GM19467 (cell line): ENCODE data around the gene IL7R.
"Not testable (repeated sequence)": the region's sequence is repeated elsewhere in the genome, so short reads cannot be mapped to it uniquely, and the experiment has no call there.

Source experiments
- ATAC-seq: cut with Tn5 transposase; IDR thresholded peaks from one replicate; pipeline ENCODE4 v1.9.1; 2021; ENCODE audit warnings: mild to moderate bottlenecking, moderate library complexity; ENCODE audit not compliant: unreplicated experiment

The IL7R gene

GRCh38 chr5:35870605-35871004 is 13.9 kb downstream of the IL7R start:
- ATAC-seq: no peak

- no peak for ATAC-seq
These were observed 19.8 kb downstream of the IL7R start for GRCh38 chr5:35876454-35876853.

- ATAC-seq: no peak
These were observed 20.2 kb downstream of the IL7R start for GRCh38 chr5:35876922-35877321.

GRCh38 chr5:35877655-35878054 is 21.0 kb downstream of the IL7R start:
- ATAC-seq: no peak

- ATAC-seq: no peak
These were observed 21.4 kb downstream of the IL7R start for GRCh38 chr5:35878079-35878478.

GRCh38 chr5:35879096-35879495 is 22.4 kb downstream of the IL7R start:
- no peak for ATAC-seq

GRCh38 chr5:35879649-35880048 is 23.0 kb downstream of the IL7R start:
- ATAC-seq: no peak

- no peak for ATAC-seq
These were observed 23.5 kb downstream of the IL7R start for GRCh38 chr5:35880156-35880555.

GRCh38 chr5:35881758-35882157 is 25.1 kb downstream of the IL7R start:
- ATAC-seq: no peak

- no peak for ATAC-seq
These were observed 27.6 kb downstream of the IL7R start for GRCh38 chr5:35884191-35884769.

GRCh38 chr5:35884773-35885172 is 28.1 kb downstream of the IL7R start:
- ATAC-seq: no peak

- no peak for ATAC-seq
These were observed 29.7 kb downstream of the IL7R start for GRCh38 chr5:35886381-35886780.

GRCh38 chr5:35887321-35888100 is 30.8 kb downstream of the IL7R start:
- ATAC-seq: no peak

- no peak for ATAC-seq
These were observed 33.6 kb downstream of the IL7R start for GRCh38 chr5:35890021-35891020.

GRCh38 chr5:35892799-35893198 is 36.1 kb downstream of the IL7R start:
- ATAC-seq: not testable (repeated sequence)

GRCh38 chr5:35894131-35894530 is 37.4 kb downstream of the IL7R start:
- ATAC-seq: no peak

GRCh38 chr5:35898952-35899660 is 42.4 kb downstream of the IL7R start:
- no peak for ATAC-seq

- no peak for ATAC-seq
These were observed 43.1 kb downstream of the IL7R start for GRCh38 chr5:35899800-35900199.

GRCh38 chr5:35900972-35901695 is 44.4 kb downstream of the IL7R start:
- no peak for ATAC-seq

GRCh38 chr5:35902046-35902672 is 45.5 kb downstream of the IL7R start:
- peak; percentile 58 for ATAC-seq
